Esophagus squamous epithelium (tissue), 5 donors: ENCODE data around the gene THPO. TPM values are rescaled to one million over a fixed set of nuclear protein-coding genes. Genes with fewer than 3 reads are reported as not detected.

Source experiments
- DNase-seq: peaks from one replicate; lab custom pipeline; 2025; lab: John Stamatoyannopoulos, UW
- H3K27ac ChIP-seq, 4 donors: fragments of 200-600 bp; sonication (generic); one replicate each; pipeline ENCODE4 v1.5.1; 2016 to 2019; ENCODE audit warnings: mild to moderate bottlenecking in 1 of 4
- H3K27me3 ChIP-seq, 4 donors: fragments of 200-600 bp; sonication (generic); 1 replicate in 3 of 4; 2 replicates in 1 of 4; pipeline versions ENCODE4 v1.5.1 to v1.6.0; 2017 to 2021; ENCODE audit warnings: antibody characterized with exemption in 1 of 4
- H3K36me3 ChIP-seq, 3 donors: fragments of 200-600 bp; sonication (generic); one replicate each; pipeline ENCODE4 v1.5.1; 2016 to 2019
- H3K4me1 ChIP-seq, 3 donors: fragments of 200-600 bp; sonication (generic); one replicate each; pipeline ENCODE4 v1.5.1; 2017 to 2019
- H3K4me3 ChIP-seq, 4 donors: fragments of 200-600 bp; sonication (generic); 1 replicate in 3 of 4; 2 replicates in 1 of 4; pipeline ENCODE4 v1.5.1; 2016 to 2019; ENCODE audit warnings: mild to moderate bottlenecking in 2 of 4, moderate library complexity in 1 of 4
- H3K9me3 ChIP-seq, 3 donors: fragments of 200-600 bp; sonication (generic); one replicate each; pipeline ENCODE4 v1.5.1; 2016 to 2019
- CTCF ChIP-seq, 6 experiments: fragments of 450-650 bp in 4 of 6; fragments of 200-600 bp in 2 of 6; sonication (generic) in 2 of 6; IDR thresholded peaks; one replicate each; pipeline ENCODE4 v1.5.1; 2016 to 2019; ENCODE audit warnings: antibody characterized with exemption in 6 of 6, mild to moderate bottlenecking in 4 of 6, moderate library complexity in 4 of 6
- POLR2A ChIP-seq, 4 donors: fragments of 450-650 bp; IDR thresholded peaks; one replicate each; pipeline ENCODE4 v1.6.1; 2017; ENCODE audit warnings: antibody characterized with exemption in 4 of 4, mild to moderate bottlenecking in 4 of 4, moderate library complexity in 3 of 4
- WGBS, 2 donors: methylation state at CpG; one replicate each; pipeline ENCODE4 v1.1.5; 2018; 5-methylcytosine and 5-hydroxymethylcytosine counted together
- intact Hi-C: fragments of 100-400 bp; cut with DNase I; formaldehyde crosslinking; loops from one replicate; pipeline ENCODE4 v1.15.0; 2022
- total RNA-seq, 4 donors: library from RNA; depleted of rRNA; stranded (reverse); fragments of >200 nt; gene quantifications; one replicate each; pipeline ENCODE4 v1.1.0, GENCODE V29; 2016
- donor health status: DM: yes; HTN: yes; CAD: no.

Gene THPO
- total RNA-seq, 4 donors from 2014 or later = 0.57 TPM; not detected in 3

GRCh38 chr3:184352897-184353545 lies 25.0 kb downstream of the THPO start:
- Histone ChIP-seq H3K9me3 (no peaks in the 10 kb centered on the region), H3K4me1 (peaks cover 0 to 24% (median 0%) of the 10 kb centered on the region in 3 donors), H3K36me3 (peaks cover 0 to 31% (median 0%) of the 10 kb centered on the region in 3 donors), H3K4me3 (no peak overlapping the region), H3K27ac (no peak overlapping the region), H3K27me3 (no peaks in the 10 kb centered on the region)
- intact Hi-C loops = loop anchor here (10.0 kb wide), 1 partner anchor 48 kb away; no protein-coding TSS in a partner anchor
- WGBS, 2 donors = 83 to 90% methylated on average over 1 to 2 of the region's 11 CpGs
- no peak for DNase-seq
- TF ChIP-seq CTCF (IDR thresholded peaks at IDR 0.05) = no peak
- no peak for TF ChIP-seq POLR2A (IDR thresholded peaks at IDR 0.05)

DNA sequence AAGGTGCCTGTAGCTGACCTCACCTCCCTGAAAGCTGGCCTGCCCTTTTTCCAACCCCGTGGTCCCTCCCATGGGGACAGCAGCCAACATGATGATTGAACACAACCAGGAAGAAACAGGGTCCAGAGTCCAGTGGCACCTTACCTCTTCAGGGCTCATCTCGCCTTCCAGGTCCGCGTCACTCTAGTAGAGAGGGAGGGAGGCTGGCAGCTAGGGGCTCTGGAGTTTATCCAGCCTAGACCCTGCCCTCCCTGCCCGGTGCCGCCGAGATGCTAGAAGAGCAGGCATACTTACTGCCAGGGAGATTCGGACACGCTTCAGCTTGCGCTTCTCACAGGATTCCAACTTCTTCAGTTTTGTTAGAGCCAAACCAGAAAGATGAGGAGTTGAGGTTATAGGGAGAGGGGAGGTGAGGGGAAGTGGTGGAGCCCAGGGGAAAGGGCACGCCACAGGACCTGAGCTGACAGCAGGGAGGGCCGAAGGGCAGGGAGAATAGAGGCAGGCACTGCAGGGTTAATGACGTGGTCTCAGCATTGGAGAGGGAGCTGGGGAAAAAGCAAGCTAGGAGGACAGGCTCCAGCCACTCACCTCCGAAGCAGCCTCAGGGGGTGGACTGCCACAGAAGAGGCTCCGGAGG lies 25.7 kb downstream of the THPO start:
- TF ChIP-seq POLR2A (IDR thresholded peaks at IDR 0.05) (no peak), CTCF (IDR thresholded peaks at IDR 0.05) (no peak)
- 38 to 39% methylated on average over 6 to 11 of the region's 15 CpGs for WGBS, 2 donors
- H3K27ac ChIP-seq = peak overlapping the region in 1 of 4 donors; percentile 26
- H3K4me1 ChIP-seq = peaks cover 0 to 29% (median 0%) of the 10 kb centered on the region in 3 donors
- intact Hi-C loops = loop anchor here (10.0 kb wide), 1 partner anchor 47 kb away; no protein-coding TSS in a partner anchor
- no peaks in the 10 kb centered on the region for H3K9me3 ChIP-seq
- no peak for DNase-seq
- peaks cover 0 to 26% (median 0%) of the 10 kb centered on the region in 3 donors for H3K36me3 ChIP-seq
- H3K27me3 ChIP-seq = no peaks in the 10 kb centered on the region
- H3K4me3 ChIP-seq = no peak overlapping the region

GRCh38 chr3:184351511-184352148 lies 26.4 kb downstream of the THPO start:
- Histone ChIP-seq H3K4me1 (peaks cover 0 to 29% (median 0%) of the 10 kb centered on the region in 3 donors), H3K27ac (no peak overlapping the region), H3K36me3 (peaks cover 0 to 26% (median 0%) of the 10 kb centered on the region in 3 donors), H3K4me3 (no peak overlapping the region), H3K9me3 (no peaks in the 10 kb centered on the region), H3K27me3 (no peaks in the 10 kb centered on the region)
- no peak for TF ChIP-seq CTCF (IDR thresholded peaks at IDR 0.05)
- no peak for DNase-seq
- WGBS, 2 donors = 47 to 59% methylated on average over 7 of the region's 9 CpGs
- intact Hi-C loops = loop anchor here (10.0 kb wide), 1 partner anchor 47 kb away; no protein-coding TSS in a partner anchor

GRCh38 chr3:184350618-184351017 lies 27.4 kb downstream of the THPO start:
- Histone ChIP-seq H3K36me3 (peaks cover 0 to 20% (median 0%) of the 10 kb centered on the region in 3 donors), H3K27me3 (no peaks in the 10 kb centered on the region), H3K4me3 (no peak overlapping the region), H3K27ac (no peak overlapping the region), H3K4me1 (peaks cover 0 to 38% (median 7%) of the 10 kb centered on the region in 3 donors), H3K9me3 (no peaks in the 10 kb centered on the region)
- TF ChIP-seq CTCF (IDR thresholded peaks at IDR 0.05) = no peak
- no peak for TF ChIP-seq POLR2A (IDR thresholded peaks at IDR 0.05)
- intact Hi-C loops = loop anchor here (10.0 kb wide), 1 partner anchor 46 kb away; no protein-coding TSS in a partner anchor
- no peak for DNase-seq
- 91 to 96% methylated on average over 6 of the region's 6 CpGs for WGBS, 2 donors
